Keratinocyte (primary cell): ENCODE results near the gene GALNT3.

Source experiments
- EZH2 ChIP-seq: IDR thresholded peaks from one replicate; pipeline ENCODE4 v1.6.1; 2012; ENCODE audit warnings: inconsistent platforms, mild to moderate bottlenecking, low read length, moderate library complexity
- TF ChIP-seq, protein P1 (sequence below), 3 experiments: IDR thresholded peaks in 1 of 3; conservative IDR thresholded peaks in 1 of 3; optimal IDR thresholded peaks in 1 of 3; 2 replicates in 2 of 3; 3 replicates in 1 of 3; pipeline versions ENCODE3 to v1.5.1; 2011; ENCODE audit warnings: low read length in 3 of 3, mild to moderate bottlenecking in 3 of 3, moderate library complexity in 2 of 3, control low read depth in 1 of 3, inconsistent platforms in 1 of 3; ENCODE audit not compliant: insufficient read depth in 2 of 3; ENCODE audit errors: extremely low read depth in 1 of 3

DNA sequence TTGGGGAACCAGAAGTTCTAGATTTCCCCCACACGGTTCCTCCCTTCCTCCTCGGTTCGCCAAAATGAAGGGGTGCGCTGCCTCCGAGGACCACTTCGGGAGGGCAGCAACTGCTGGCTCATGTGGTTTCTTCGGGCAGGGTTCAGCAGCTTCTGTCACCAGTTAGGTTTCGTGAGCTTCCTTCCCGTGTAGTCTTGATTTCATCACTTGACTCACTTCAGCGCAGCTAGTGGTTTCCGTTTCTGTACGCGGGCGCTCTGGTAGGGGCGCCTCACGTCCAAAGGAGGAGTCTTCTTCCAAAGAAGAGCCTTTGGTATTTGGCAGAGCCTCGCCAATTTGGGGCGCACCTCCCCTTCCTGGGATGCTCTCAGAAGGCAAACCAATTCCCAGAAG, 485 bp upstream of the GALNT3 start:
- TF ChIP-seq, protein P1, sequence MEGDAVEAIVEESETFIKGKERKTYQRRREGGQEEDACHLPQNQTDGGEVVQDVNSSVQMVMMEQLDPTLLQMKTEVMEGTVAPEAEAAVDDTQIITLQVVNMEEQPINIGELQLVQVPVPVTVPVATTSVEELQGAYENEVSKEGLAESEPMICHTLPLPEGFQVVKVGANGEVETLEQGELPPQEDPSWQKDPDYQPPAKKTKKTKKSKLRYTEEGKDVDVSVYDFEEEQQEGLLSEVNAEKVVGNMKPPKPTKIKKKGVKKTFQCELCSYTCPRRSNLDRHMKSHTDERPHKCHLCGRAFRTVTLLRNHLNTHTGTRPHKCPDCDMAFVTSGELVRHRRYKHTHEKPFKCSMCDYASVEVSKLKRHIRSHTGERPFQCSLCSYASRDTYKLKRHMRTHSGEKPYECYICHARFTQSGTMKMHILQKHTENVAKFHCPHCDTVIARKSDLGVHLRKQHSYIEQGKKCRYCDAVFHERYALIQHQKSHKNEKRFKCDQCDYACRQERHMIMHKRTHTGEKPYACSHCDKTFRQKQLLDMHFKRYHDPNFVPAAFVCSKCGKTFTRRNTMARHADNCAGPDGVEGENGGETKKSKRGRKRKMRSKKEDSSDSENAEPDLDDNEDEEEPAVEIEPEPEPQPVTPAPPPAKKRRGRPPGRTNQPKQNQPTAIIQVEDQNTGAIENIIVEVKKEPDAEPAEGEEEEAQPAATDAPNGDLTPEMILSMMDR (optimal IDR thresholded peaks at IDR 0.05 in 1 of 3, IDR thresholded peaks at IDR 0.05 in 1 of 3, conservative IDR thresholded peaks at IDR 0.05 in 1 of 3; ENCODE audit: extremely low read depth in 1 of 3, insufficient read depth in 2 of 3, low read length in 3 of 3) = no peak
- no peak for TF ChIP-seq EZH2
